ENCODE data around the gene POU2F1.

GRCh38 chr1:167463080-167463479, 242.4 kb downstream of the POU2F1 start:
- TF ChIP-seq CTCF (conservative IDR thresholded peaks at IDR 0.05; ENCODE audit: low read depth, low read length), result no peak
- TF ChIP-seq EZH2 (IDR thresholded peaks at IDR 0.05; ENCODE audit: borderline replicate concordance, low read depth, low read length, poor library complexity, severe bottlenecking), result no peak
